Left colon (tissue), 2 donors: Measurements from ENCODE around the gene KCNN3. TPM values are rescaled to one million over a fixed set of nuclear protein-coding genes. Genes with fewer than 3 reads are reported as not detected.
"Not testable (repeated sequence)": the region's sequence is repeated elsewhere in the genome, so short reads cannot be mapped to it uniquely, and the experiment has no call there.

Source experiments
- ATAC-seq: fragments of 200-7000 bp; cut with Tn5 transposase; one replicate; pipeline ENCODE4 v1.9.1; 2020; ENCODE audit warnings: mild to moderate bottlenecking, moderate library complexity
- DNase-seq, 2 donors: peaks; one replicate each; pipeline ENCODE4 v3.0.0-alpha.2; 2020
- intact Hi-C, 2 donors: fragments of 100-400 bp; cut with DNase I in 1 of 2; cut with micrococcal nuclease in 1 of 2; formaldehyde crosslinking; loops; one replicate each; pipeline versions ENCODE4 v1.11.2 to v1.14.0; 2022; cut with DNase I, micrococcal nuclease
- total RNA-seq, 2 donors: library from RNA; stranded (reverse); fragmentation: NEBNext Ultra II Directional; extraction: Animal tissue kit (Norgen Biotek cat#: 25700); gene quantifications; one replicate each; pipeline ENCODE4 v1.2.1, GENCODE V29; 2021
- donor health status: DM: no; HTN: no; CAD: no.
- donor health status: DM: yes; HTN: yes; CAD: no.

KCNN3 gene
- total RNA-seq, 2 donors from 2014 or later, result 0.73 to 3.6 TPM

DNA sequence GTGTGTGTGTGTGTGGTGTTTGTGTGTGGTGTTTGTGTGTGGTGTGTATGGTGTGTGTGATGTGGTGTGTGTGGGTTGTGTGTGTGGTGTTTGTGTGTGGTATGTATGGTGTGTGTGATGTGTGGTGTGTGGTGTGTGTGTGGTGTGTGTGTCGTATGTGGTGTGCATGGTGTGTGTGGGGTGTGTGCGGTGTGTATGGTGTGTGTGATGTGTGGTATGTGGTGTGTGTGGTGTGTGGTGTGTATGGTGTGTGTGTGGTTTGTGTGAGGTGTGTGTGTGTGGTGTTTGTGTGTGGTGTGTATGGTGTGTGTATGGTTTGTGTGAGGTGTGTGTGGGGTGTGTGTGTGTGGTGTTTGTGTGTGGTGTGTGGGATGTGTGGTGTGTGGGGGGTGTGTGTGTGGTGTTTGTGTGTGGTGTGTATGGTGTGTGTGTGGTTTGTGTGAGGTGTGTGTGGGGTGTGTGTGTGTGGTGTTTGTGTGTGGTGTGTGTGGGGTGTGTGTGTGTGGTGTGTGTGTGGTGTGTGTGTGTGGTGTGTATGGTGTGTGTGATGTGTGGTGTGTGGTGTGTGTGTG is 155.9 kb downstream of the KCNN3 start:
- no peak for ATAC-seq
- intact Hi-C loops, result no loop called here
- DNase-seq, result no peak

DNA sequence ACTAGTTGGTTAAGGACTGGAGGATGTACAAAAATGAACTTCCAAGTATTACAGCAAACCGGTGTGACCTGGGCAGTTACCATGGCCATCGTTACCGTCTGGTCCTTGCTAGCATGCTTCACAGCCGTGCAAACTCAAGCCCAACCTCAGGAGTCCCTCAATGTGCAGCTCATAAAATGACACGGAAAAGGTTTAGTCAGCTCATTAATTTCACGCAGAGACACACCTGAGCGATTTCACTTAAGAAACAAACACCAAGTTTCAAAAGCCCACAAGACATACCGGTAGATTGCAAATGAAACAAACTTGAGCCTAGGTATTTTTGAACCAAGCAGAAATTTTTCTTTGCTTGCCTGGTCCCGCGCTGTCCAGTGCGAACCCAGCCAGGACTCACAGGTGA is 157.1 kb downstream of the KCNN3 start:
- DNase-seq (no peak), ATAC-seq (no peak)
- intact Hi-C loops, result no loop called here

DNA sequence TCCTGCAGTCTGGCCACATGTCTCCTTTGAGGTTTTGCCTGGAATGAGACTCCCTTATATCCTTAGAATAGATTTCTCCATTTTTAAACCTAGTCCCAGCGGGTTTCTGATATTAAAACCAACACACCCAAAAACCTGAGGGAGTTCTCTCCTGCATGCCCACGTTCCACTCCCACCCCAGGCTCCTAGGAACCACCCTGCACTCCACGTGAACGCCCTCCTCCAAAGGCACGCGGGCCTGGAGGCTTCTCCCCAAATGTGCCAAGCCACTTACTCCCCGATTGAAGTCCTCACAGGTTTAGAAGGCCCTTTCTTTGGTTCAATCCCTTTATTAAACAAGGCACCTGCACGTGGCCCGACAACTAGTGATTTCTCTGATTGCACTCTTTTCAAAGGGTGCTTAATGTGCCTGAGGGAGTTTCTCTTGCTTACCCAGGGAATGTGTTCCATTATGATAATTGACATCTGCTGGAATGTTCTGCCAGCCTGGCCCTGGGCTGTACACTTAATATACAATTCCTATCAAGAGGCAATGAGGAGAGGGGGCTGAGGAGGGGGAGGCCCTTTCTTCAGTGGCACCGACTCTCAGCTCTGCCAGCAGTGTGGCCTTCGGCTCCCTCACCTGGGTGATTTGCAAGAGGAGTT is 157.8 kb downstream of the KCNN3 start:
- ATAC-seq (no peak), DNase-seq (no peak)
- intact Hi-C loops, result no loop called here

DNA sequence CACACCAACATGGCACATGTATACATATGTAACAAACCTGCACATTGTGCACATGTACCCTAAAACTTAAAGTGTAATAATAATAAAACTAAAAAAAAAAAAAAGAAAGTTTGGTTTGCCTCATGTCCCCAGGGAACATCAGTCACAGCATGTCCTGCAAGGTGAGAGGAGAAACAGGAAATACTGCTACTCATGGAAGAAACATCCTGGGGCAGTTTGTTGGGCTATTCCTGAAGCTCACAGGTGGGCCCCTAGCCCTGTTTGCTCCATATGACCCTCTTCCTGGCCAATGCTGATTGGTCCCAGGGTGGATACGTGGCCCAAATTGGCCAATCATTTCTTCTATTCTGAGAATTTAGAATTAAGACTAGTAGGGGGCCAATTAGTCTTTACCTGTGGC is 158.7 kb downstream of the KCNN3 start:
- no peak for DNase-seq
- intact Hi-C loops, result no loop called here
- ATAC-seq, result no peak

DNA sequence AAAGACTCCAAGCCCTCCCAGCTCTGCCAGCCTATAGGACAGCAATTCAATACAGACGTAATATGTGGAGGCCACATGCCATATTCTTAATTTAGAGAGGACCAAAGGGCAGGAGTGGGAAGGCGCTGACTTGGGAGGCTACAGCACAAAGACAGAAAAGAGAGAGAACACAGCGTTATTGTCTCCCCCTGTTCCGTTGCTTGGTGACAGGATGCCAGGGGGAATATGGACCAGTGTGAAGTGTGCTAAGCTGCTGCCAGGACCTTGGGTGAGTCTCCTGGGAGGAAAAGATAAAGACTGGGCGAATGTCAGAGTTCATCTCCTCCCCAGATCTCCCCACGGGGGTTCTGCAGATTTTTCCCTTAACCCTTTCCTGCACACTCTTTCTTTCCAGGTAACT is 160.0 kb downstream of the KCNN3 start:
- intact Hi-C loops, result no loop called here
- DNase-seq, result no peak
- no peak for ATAC-seq

DNA sequence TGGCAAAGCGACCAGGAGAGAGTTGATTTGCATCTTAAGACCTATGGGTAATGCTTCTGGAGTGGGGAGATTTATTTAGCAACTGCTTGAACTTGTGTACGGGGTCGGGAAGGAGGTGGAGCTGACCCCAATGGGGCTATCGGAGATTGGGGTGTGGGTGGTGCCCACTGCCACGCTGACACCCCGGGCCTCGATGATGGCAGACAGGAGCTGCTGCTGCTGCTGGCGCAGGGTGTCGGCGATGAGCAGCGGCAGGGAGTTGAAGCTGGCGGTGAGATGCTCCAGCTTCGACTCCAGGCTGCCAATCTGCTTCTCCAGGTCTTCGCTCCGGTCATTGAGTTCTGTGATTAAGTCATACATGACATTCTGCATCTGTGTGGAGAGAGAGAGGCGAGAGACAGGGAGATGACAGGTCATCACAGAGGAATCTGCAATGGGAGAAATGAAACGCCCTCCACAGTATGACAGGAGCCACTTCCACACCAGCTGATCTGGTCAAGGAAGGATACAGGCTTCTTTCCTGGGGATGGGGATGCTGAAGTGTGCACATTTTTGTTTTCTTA is 162.1 kb downstream of the KCNN3 start:
- intact Hi-C loops, result no loop called here
- DNase-seq (no peak), ATAC-seq (no peak)

DNA sequence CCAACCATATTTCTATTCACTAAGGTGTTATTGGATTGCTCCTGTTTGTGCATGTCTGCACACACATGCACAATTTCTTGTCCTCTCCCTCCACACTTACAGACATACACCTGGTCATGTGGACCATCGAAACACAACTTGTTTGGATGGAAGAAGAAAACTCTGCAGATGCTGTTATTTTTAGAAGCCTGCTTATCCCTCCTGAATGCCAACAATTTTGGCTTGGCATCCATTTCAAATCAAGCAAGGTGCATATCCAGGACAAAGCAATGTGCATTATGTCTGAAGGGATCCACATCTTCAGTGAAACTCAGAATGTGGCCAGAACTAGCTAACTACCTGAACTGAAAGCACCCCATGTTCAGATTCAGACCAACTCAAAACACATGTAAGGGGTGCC is 163.2 kb downstream of the KCNN3 start:
- intact Hi-C loops, result no loop called here
- ATAC-seq, result no peak
- DNase-seq, result no peak

DNA sequence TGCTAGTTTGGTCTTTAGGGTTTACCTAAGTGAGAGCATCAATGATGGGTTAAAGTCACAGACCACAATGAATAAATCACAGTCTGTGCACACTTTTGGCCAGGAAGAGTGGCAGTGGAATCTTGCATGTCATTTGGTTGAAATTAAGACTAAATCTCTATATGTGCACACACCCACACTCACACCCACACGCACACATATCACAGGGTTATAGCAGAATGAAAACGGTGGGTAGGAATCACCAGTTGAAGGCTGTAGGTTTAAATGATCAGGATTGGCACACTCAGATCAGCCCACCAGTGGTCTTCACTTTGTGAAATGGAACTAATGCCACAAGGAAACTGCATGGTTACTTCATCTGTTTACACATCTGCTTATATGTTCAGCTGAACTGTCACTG is 164.5 kb downstream of the KCNN3 start:
- DNase-seq (no peak), ATAC-seq (no peak)
- intact Hi-C loops, result no loop called here

DNA sequence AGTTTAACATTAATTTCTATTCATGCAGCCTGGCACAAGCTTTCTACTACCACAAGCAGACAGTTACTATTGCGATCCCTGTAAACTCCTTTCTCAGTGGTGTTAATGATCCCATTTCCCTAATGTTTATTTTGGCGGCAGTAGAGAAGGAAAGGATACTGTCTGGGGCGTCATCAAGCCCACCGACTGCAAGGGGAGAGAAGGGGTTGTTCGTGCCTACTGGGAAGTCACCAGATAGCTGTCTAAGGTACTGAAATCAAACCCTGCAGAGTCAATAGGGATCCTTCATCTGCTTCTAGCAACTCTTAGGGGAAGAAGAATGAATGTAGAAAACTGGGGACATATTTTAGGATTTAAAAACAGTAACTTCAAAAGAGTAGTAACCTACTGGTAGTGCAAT is 166.9 kb downstream of the KCNN3 start:
- ATAC-seq (no peak), DNase-seq (no peak)
- intact Hi-C loops, result no loop called here

DNA sequence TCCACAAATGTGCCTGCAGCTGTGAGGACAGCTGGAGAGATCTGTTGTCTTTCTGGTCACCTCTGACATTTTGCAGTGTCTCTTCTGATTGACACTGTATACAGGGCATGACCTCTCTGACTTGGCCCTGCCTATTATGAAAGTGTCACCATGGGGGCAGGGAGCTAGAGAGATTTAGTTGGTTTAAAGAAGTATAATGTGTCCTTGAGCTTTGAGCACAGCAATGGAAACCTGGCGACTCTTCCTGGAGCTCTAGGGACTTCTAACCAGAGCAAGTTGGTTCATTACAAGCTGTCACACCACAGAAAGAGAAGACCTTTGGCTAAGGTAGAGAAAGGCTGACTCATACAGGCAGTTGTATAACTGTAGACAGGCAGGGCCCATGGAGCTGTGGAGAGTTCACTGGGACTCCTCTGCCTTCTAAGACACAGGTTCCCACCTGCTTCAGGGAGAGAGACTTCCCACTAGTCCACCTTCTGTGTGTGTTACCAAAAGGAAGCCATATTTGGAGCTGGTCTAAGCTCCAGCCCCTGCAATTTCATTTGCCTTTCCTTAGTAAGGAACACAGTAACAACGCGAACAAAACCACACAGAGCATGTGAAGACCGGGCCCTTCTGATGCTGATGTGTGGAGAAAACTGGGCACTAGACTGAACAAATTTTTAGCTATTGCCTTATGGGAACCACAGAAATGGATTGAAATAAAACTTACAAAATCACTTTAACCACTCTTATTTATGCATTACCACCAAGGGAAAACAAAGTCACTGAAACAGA is 171.6 kb downstream of the KCNN3 start:
- DNase-seq, result no peak
- peak; percentile 58 for ATAC-seq
- intact Hi-C loops, result no loop called here

DNA sequence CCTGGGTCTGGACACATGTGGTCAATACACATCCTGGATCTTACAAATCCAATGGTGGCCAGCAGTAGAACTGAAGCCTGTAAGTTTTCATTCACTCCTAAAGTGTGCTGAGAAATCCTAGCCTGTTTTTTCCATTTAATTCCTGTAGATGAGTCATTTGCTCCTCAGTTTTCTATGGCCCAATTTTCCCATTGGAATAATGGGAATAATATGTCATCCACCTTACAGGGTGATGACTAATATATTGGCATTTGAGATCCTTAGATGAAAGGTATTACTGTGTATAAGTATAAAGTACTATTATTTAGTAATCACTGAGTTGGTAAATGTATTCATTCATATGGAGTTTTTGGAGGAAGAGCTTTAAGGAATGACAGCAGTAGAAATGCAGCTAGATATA is 172.4 kb downstream of the KCNN3 start:
- ATAC-seq (no peak), DNase-seq (no peak)
- intact Hi-C loops, result no loop called here

DNA sequence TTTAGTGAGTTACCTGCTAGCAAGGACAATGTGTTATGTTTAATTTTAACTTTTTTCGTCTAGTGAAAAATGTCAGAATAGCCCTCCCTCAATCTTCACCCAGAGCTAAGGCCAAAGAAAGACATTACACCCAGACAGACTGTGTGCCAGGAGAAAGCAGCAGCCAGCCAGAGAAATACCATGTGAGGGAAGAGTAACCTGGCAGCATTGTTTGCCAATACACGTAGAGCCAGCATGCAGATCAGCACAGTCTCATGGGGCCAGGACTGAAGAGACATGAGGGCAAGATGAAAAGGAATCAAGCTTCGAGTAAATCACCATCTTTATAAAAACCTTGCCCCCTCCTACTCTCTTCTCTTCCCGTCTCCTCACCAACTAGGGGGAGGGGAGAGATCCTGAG is 173.6 kb downstream of the KCNN3 start:
- DNase-seq, result no peak
- ATAC-seq, result no peak
- intact Hi-C loops, result no loop called here

DNA sequence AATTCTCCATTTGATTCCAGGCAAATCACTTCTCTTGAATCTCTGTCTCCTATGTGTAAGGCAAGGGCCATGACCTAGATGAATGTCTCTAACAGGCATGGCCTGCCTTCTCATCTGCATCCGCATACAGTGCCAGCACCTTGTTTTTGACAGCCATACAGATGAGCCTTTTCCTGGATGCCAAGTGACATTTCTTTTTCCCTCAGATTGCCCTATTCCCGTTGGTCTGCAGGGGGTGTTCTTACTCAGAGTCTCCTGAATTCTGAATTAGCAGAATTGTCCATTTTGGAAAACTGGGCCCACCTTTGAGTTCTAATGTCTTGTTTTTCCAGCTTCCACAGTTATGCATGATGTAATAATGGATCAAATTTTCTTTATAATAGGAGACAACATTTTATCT is 174.1 kb downstream of the KCNN3 start:
- intact Hi-C loops, result no loop called here
- no peak for DNase-seq
- ATAC-seq, result no peak

DNA sequence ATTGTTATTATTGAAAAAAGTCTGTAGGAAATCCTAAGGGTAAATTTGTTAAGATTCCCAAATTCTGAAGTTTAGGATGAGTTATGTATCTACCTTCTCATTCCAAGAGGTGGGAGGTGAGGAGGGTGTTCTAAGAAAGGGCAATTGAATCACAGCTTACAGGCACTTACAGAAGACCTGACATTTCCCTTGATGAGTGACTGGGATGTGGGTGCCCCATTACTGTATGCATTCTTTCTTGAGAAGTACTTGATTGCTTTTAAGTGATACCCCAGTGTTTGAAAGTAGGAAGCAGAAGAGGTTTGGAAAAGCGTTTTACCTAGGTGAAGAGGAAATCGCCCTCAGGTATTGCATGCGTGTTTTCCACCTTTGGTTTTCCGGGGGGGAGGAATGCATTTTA is 175.1 kb downstream of the KCNN3 start:
- DNase-seq (no peak), ATAC-seq (no peak)
- intact Hi-C loops, result no loop called here

DNA sequence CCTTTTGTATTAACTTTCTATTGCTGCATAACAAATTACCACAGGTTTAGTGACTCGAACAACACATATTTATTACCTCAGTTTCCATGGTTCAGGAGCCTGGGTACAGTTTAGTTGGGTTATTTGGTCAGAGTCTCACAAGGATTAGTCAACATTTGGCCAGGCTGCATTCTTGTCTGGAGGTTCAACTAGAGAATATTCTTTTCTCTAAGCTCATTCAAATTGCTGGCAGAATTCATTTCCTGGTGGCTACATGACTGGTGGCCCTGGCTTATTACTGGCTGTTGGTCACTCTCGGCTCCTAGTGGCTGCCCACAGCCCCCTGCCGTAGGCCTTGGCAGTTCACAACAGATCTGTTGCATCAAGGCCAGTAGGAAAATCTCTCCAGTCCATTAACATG is 181.0 kb downstream of the KCNN3 start:
- DNase-seq, result no peak
- intact Hi-C loops, result no loop called here
- ATAC-seq, result no peak

DNA sequence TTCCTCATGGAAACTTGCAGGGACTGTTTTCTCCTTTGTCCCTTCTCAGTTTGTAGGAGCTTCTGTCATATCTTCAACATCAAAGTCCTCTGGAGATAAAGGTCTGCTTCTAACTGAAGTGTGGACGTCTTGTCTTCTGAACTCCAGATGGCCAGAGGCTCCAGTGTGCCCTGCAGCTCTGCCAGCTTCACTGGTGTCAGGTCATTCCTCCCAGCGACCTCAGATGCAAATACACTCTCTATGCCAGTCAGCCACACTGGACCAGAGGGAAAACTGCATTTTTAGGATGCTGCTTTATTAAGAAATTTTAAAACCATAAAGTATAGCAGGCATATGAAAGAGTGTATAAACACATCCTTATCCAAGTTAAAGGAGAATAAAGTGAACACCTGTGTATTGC is 183.6 kb downstream of the KCNN3 start:
- DNase-seq, result no peak
- no peak for ATAC-seq
- intact Hi-C loops, result no loop called here

DNA sequence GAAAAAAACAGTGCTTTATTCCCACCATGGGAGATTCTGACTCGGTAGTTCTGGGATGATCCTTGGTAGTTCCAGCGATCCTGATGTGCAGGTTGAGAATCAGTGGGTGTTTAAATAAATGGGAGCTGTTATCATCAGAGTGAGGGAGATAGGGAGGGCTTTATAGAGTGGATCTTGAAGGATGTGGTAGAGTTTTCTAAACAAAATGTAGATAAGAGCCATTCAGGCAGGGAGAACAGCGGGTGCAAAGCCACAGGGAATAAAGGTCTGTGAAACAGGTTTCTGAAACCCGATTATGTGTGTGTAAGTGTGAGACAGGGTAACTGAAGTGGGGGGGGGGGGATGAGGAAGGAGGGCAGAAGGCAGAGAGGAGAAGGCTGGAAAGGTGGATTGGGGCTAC is 186.3 kb downstream of the KCNN3 start:
- ATAC-seq (no peak), DNase-seq (no peak)
- intact Hi-C loops, result no loop called here

DNA sequence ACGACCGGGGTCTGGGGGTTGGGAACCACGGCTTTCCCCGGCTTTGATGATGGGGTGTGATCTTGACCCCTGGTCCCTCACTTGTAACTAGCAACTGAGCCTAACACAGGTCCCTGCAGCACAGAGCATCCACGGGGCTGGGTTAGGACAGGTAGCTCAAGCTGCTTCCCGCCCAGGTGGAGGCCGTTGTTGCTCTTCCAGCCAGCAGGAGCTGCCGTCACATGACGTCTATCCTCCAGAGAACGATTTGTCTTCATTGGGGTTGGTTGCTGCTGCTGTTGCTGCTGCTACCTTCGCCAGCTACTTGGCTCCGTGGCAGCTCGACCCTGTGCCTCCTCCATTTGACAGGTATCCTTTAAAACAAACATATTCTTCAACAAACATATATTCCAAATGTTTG is 187.8 kb downstream of the KCNN3 start:
- ATAC-seq, result no peak
- DNase-seq, result no peak
- intact Hi-C loops, result no loop called here

DNA sequence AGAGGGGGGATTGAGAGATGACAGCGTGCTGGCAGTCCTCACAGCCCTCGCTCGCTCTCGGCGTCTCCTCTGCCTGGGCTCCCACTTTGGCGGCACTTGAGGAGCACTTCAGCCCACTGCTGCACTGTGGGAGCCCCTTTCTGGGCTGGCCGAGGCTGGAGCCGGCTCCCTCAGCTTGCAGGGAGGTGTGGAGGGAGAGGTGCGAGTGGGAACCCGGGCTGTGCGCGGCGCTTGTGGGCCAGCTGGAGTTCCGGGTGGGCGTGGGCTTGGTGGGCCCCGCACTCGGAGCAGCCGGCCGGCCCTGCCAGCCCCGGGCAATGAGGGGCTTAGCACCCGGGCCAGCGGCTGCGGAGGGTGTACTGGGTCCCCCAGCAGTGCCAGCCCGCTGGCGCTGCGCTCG is 192.2 kb downstream of the KCNN3 start:
- ATAC-seq, intact Hi-C loops, DNase-seq: not testable (repeated sequence)

DNA sequence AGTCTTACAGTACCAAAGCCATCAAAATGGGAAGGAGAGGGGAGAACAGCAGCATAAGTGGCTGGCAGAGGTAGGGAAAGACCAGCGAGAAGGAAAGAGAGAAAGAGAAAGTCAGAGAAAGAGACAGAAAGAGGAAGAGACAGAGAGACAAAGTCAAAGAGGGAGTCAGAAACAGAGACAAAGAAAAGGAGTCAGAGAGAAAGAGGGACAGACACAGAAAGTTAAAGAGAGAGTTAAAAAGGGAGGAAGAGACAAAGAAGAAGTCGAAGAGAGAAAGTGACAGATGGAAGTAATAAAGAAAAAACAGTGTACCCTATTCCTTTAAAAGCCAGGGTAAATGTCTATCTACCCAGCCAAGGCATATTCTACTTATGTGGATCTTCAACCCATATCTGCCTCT is 193.2 kb downstream of the KCNN3 start:
- ATAC-seq, DNase-seq, intact Hi-C loops: not testable (repeated sequence)
